ENCODE data around the gene ZXDC.

Gene ZXDC

GRCh38 chr3:126454437-126455198 lies 21.1 kb downstream of the ZXDC start:
- DNase-seq (ENCODE audit: low read depth) = no peak

GRCh38 chr3:126454025-126454424 lies 21.7 kb downstream of the ZXDC start:
- DNase-seq (ENCODE audit: low read depth) = no peak

DNA sequence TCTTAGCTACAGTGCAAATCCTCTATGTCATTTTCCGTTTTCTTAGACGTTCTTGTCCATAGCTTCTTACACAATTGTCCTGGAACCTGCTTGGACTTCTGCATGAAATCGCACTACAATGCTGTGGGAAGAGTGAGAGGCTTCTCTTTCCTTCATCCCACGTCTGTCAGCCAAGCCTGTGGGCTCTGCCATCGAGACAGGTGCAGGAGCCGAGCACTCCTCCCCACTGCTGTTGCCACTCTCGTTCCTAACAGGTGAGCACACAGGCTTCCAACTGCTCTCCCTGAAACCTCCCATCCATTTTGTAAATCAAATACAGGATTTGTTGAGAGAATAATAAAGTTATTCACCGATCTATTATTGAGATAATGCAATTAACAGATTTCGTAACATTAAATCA lies 23.5 kb downstream of the ZXDC start:
- no peak for DNase-seq (ENCODE audit: low read depth)

- no peak for DNase-seq (ENCODE audit: low read depth)
Observed at GRCh38 chr3:126451511-126451910, 24.2 kb downstream of the ZXDC start.

DNA sequence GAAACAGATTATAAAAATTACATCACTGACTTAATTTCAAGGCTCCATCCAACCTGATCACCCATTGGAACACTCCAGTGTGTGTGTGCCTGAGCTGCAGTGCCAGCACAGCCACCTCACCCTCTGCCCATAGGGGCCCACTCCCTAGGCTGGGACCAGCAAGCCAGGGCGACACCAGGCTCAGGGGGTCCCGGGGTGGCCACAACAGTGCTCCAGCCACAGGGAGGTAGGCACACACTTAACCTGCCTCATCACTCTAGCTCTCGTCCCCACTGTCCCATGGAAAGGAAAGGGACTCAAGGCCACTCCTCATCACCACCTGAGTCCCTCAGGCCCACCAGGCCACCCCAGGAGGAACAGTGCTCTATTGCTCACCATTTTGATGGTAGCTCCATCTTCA lies 24.9 kb downstream of the ZXDC start:
- no peak for DNase-seq (ENCODE audit: low read depth)

- no peak for DNase-seq (ENCODE audit: low read depth)
Observed at GRCh38 chr3:126450219-126450618, 25.5 kb downstream of the ZXDC start.

GRCh38 chr3:126449621-126450051 lies 26.1 kb downstream of the ZXDC start:
- DNase-seq (ENCODE audit: low read depth) = no peak

DNA sequence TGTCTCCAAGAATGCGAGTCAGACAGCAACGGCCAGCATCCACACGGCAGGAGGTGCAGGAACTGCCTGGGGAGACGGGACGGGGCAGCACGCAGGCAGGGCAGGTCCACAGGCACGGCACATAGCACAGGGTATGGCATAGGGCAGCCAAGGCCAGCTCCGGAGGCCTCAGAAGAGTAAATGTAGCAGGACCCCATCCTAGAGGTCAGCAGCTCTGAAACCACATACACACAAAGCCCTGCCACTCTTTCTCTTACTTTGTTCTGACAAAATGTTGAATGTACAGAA lies 26.9 kb downstream of the ZXDC start:
- no peak for DNase-seq (ENCODE audit: low read depth)

DNA sequence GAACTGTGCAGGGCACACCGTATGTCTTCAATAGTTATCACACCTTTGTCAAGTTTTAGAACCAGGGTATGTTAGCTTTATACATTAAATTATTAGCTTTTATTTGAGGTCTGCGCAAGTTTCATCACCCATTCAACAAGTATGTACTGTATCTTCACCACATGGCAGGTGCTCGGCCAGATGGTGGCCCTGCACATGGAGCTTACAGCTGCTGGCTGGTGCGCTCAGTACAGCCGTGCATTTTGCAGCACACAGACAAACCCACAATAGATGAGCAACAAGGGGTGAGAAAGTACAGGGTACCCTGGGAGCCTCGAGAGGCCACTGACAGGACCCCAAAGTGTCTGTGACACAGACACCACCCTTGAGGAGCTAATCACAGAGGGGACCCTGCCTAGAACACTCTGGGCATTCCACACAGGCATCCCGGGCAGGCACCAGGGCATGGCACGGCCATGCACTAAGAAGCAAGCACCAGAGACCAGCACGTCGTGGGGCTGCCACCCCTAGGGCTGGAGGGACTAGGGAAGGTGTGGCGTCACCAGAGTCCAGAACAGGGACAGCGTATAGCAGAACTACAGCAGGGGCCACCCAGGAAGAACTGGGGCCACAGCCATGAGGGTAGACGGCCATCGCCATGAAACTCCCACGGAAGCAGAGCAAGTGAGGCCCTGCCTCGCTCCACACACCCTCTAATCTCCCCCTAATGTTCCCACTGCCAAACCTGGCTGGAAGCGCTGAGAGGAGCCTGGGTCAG lies 27.4 kb downstream of the ZXDC start:
- DNase-seq (ENCODE audit: low read depth) = no peak

DNA sequence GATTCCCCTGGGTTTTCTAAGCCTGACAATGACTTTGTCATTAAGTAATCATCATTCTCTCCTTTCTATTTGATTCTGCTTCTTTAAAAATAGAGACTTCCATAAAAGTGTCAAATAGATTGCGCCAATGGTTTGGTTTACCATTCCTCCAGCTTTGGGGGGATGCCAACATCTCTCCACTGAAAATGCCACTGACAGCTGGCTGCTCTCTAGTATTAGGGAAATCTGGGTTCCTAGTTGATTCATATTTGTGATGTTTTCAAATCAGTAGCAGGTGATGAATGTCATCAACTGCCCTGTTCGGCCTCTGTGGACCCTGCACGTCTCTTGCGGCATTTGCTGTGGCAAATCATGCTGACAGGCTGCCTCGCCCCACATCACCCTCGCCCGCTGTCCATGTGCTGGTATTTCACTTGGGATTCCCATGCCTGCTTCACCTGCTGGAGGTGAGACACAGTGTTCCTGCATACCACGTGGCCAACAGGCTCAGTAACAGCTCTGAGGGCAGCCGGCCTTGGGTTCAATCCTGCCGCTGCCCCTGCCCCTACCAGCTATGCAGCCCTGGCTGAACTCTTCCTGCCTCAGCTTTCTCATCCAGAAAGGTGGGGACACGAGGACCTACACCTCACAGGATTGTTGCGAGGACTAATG lies 28.1 kb downstream of the ZXDC start:
- no peak for DNase-seq (ENCODE audit: low read depth)

GRCh38 chr3:126446791-126447190 lies 28.9 kb downstream of the ZXDC start:
- DNase-seq (ENCODE audit: low read depth) = no peak

DNA sequence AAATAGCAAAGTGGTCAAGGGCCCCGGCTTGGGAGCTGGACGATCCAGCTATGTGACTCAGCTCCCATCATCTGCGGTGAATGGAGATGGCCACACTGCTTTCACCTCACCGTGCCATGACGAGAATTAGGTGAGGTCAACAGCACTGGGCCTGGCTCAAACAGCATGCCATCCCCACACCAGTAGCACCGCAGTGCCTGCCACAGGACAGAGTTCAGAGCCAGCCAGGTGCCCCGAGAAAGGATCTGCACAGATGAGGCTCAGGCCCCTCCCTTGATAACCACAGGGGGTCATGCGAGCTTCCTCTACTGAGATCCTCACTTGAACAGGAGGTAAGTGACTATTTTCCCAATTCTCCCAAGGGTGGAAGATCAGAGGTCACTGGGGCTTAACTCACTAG lies 29.4 kb downstream of the ZXDC start:
- no peak for DNase-seq (ENCODE audit: low read depth)

GRCh38 chr3:126445506-126445905 lies 30.2 kb downstream of the ZXDC start:
- DNase-seq (ENCODE audit: low read depth) = no peak

DNA sequence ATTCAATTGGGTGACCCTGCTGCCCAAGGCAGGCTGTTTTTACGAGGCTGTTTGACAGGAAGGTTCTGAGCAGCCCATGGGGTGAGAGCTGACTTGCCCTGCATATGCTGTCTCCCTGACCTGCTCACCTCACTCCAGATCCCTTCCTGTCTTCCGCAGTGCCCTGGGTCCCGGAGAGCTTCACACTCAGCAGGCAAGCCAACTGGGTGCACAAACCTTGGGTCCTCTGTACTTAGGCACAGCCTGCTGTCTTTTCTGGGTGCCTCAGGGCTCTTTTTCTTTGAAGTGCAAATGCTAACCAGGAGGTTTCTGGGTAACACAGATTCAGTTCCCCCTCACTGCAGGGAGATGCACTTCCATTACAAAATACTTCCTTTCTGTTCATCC lies 32.8 kb downstream of the ZXDC start:
- no peak for DNase-seq (ENCODE audit: low read depth)

- DNase-seq (ENCODE audit: low read depth) = no peak
Observed at GRCh38 chr3:126442094-126442855, 33.4 kb downstream of the ZXDC start.

DNA sequence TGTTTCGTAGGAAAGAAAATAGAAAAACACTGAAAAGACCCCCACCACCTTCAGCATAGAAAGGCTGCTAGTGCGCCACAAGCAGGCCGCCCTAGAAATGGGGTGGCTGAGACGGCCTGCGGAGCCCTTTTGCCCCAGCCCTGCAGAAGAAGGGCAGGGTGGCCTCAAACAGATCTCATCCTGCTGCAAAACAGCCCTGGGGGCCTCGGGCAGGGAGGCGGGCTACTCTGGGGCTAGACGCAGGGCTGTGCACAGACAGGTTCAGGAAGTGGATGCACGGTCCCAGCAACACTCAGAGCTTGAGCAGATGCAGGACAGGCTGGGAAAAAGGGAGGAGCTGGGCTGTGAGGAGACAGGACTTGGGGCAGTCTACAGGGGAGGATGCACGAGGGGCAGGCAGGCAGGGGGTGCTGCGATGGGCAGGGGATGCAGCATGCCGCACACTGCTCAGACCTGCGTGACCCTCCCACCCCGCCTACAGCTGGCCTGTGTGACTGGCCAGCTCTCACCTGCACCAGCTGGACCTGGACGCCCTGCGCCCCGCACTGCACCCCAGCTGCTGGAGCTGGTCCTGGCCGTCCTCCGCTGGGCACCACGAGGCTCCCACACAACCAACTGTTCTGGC lies 34.3 kb downstream of the ZXDC start:
- no peak for DNase-seq (ENCODE audit: low read depth)

DNA sequence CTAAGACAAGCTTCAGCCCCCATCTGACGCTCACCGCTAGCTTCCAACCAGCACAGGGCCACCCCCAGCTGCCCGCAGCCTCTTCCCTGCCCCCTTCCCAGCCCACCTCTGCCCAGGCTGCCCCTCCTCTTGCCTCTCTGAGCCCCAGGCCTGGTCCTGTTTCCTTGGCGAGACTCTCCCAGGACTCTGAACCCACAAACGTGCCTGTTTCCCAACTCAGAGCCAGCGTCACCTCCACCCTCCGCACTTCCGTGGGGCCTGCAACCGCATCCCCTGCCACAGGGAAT lies 35.0 kb downstream of the ZXDC start:
- DNase-seq (ENCODE audit: low read depth) = no peak

GRCh38 chr3:126439968-126440708 lies 35.6 kb downstream of the ZXDC start:
- no peak for DNase-seq (ENCODE audit: low read depth)

DNA sequence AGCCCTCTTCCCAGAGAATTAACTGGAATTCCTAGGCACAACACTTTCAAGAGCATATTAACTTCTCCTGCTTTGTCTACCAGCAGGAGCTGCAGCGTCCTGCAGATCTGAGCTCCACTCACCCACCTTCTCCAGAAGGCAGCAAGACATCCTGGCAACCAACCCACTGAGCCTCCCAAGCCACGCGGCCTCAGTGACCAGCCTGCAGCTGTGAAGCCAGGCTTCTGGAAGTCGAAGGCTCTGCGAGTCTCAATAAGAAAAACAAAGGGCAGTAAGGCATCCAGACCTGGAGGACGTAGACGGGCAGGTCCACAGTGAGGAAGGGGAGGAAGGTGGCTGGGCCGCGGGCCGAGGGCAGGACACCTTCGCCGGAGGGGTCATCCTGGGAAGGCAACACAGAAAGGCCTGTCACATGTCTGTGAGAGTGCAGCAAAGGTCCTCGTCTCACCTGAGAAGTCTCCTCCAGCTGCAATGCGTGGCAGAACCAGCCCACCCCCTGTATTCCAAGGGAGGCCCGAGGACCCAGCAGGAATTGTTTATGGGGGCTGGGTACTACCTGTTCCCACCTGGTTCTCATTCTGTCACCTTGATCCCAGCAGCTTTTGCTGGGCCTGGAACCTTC lies 36.2 kb downstream of the ZXDC start:
- DNase-seq (ENCODE audit: low read depth) = no peak

GRCh38 chr3:126438746-126439145 lies 36.9 kb downstream of the ZXDC start:
- DNase-seq (ENCODE audit: low read depth) = no peak

DNA sequence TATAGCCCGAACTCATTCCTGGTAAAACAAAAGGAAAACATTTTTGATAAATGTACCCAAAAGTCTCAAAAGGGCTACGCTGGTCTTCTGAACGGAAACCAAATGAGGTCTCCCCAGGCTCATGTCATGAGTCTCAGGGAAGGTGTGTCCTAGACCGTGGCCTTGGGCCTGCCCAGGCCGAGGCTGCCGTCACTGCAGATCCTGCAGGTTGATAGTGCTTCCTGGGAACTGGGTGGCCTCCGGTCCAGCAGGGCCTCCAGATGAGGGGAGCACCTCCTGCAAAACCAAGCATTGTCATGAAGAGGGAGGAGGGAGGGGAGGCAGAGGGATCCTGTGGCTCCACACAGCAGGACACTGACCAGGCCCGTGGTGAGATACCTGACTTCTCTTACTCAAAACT lies 37.5 kb downstream of the ZXDC start:
- no peak for DNase-seq (ENCODE audit: low read depth)
